Measurements from ENCODE around the gene ITGA2B. TPM values are rescaled to one million over a fixed set of nuclear protein-coding genes. Genes with fewer than 3 reads are reported as not detected.
"Not testable (repeated sequence)": the region's sequence is repeated elsewhere in the genome, so short reads cannot be mapped to it uniquely, and the experiment has no call there.

ITGA2B gene
- total and polyA plus RNA-seq, 2 donors (not counting 1 experiment from before 2014, with no cell fraction given): 0.10 to 0.66 TPM

DNA sequence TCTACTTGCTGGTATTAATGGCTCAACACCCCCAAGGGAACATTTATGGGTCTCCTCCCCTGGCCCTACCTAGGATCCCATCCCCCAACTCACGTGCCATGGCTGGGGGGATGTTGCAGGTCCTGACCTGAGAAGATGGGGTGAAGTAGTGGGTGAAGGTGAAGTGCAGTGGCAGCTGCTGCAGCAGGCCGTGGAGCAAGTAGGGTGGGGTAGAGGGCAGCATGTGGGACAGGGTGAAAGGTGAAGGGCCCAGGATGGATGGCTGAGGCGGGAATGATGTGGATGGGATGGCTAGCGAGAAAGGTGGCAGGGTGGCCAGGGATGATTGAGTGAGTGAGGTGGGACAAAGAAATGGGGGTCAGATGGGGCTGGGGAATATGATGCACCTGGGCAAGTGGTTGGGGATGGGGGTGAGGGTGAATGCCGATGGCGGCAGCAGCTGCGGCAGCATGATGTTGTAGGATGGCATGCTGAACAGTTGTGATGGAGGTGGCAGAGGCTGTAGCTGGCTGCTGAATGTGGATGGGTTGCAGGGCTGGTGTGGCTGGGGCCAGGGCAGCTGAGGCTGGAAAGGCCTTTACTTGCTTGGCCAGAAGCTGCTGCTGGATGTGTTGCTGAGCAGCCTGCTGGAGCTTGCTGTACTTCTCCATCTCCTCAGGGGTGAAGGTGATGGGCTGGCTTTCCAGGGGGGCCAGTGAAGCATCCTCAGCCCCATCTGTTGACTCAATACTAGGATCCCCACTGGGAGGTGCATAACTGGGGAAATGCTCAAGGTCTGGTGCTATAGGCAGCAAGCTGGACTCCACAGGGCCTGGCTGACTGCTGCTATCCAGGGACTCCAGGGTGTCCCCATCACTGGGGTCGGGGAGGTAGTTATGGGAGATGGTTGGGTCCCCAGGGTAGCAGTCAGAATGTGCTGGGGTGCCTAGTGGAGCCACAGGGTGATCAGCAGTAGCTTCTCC is 8.3 kb upstream of the ITGA2B start:
- no peak for DNase-seq (ENCODE audit: low read depth in 2 of 2)
- Histone ChIP-seq H3K27ac (ENCODE audit: insufficient read depth, low read length) (no peak overlapping the region), H3K79me2 (ENCODE audit: control insufficient read depth, insufficient read depth, low read length) (no peaks in the 10 kb centered on the region), H3K4me3 (replicated peaks in 1 of 4; ENCODE audit: control extremely low read depth in 1 of 4, insufficient read depth in 1 of 4, low read depth in 3 of 4, low read length in 4 of 4) (no peak overlapping the region), H3K4me2 (ENCODE audit: extremely low read depth, insufficient read depth, low read length) (no peak overlapping the region), H3K9me3 (ENCODE audit: control insufficient read depth, insufficient read depth, low read depth, low read length) (no peaks in the 10 kb centered on the region), H2AFZ (ENCODE audit: low read length) (no peak overlapping the region), H3K4me1 (ENCODE audit: control insufficient read depth, extremely low read depth, insufficient read depth, low read length) (no peaks in the 10 kb centered on the region), H3K36me3 (ENCODE audit: control insufficient read depth, insufficient read depth, low read length) (peaks cover 19% of the 10 kb centered on the region), H4K20me1 (ENCODE audit: control insufficient read depth, extremely low read depth, insufficient read depth, low read length) (no peaks in the 10 kb centered on the region), H3K27me3 (ENCODE audit: control insufficient read depth, insufficient read depth, low read length) (no peaks in the 10 kb centered on the region), H3K9ac (ENCODE audit: insufficient read depth, low read length) (no peak overlapping the region)
- TF ChIP-seq EZH2 (IDR thresholded peaks at IDR 0.05; ENCODE audit: low read length, missing control alignments): no peak

DNA sequence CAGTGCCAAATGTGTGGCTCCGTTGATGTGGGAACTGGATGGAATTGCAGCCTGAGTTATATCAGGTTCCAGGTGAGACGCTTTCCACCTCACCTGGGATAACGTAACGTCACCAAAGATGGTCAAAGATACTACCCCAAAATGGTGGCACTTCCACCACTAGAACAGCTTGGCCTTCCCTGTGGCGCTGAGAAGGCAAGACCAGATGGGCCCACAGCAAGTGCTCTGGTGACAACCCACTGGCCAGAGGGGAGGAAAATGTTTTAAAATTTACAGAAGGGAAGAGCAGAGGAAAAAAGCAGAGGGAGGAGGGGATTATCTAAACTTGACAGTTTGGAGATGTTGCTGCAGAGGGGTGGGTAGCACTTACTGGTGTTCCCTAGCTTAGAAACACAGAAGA is 7.5 kb upstream of the ITGA2B start:
- H3K9me3 ChIP-seq (ENCODE audit: control insufficient read depth, insufficient read depth, low read depth, low read length): no peaks in the 10 kb centered on the region
- H3K4me3 ChIP-seq (replicated peaks in 1 of 4; ENCODE audit: control extremely low read depth in 1 of 4, insufficient read depth in 1 of 4, low read depth in 3 of 4, low read length in 4 of 4): no peak overlapping the region
- no peak overlapping the region for H3K9ac ChIP-seq (ENCODE audit: insufficient read depth, low read length)
- TF ChIP-seq, protein P1, sequence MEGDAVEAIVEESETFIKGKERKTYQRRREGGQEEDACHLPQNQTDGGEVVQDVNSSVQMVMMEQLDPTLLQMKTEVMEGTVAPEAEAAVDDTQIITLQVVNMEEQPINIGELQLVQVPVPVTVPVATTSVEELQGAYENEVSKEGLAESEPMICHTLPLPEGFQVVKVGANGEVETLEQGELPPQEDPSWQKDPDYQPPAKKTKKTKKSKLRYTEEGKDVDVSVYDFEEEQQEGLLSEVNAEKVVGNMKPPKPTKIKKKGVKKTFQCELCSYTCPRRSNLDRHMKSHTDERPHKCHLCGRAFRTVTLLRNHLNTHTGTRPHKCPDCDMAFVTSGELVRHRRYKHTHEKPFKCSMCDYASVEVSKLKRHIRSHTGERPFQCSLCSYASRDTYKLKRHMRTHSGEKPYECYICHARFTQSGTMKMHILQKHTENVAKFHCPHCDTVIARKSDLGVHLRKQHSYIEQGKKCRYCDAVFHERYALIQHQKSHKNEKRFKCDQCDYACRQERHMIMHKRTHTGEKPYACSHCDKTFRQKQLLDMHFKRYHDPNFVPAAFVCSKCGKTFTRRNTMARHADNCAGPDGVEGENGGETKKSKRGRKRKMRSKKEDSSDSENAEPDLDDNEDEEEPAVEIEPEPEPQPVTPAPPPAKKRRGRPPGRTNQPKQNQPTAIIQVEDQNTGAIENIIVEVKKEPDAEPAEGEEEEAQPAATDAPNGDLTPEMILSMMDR (conservative IDR thresholded peaks at IDR 0.05 in 1 of 2, IDR thresholded peaks at IDR 0.05 in 1 of 2; ENCODE audit: low read depth in 1 of 2, low read length in 2 of 2): no peak
- TF ChIP-seq EZH2 (IDR thresholded peaks at IDR 0.05; ENCODE audit: low read length, missing control alignments): no peak
- no peaks in the 10 kb centered on the region for H3K4me1 ChIP-seq (ENCODE audit: control insufficient read depth, extremely low read depth, insufficient read depth, low read length)
- no peak overlapping the region for H2AFZ ChIP-seq (ENCODE audit: low read length)
- H3K27me3 ChIP-seq (ENCODE audit: control insufficient read depth, insufficient read depth, low read length): no peaks in the 10 kb centered on the region
- no peaks in the 10 kb centered on the region for H3K79me2 ChIP-seq (ENCODE audit: control insufficient read depth, insufficient read depth, low read length)
- H3K36me3 ChIP-seq (ENCODE audit: control insufficient read depth, insufficient read depth, low read length): peaks cover 19% of the 10 kb centered on the region
- no peak overlapping the region for H3K4me2 ChIP-seq (ENCODE audit: extremely low read depth, insufficient read depth, low read length)
- no peaks in the 10 kb centered on the region for H4K20me1 ChIP-seq (ENCODE audit: control insufficient read depth, extremely low read depth, insufficient read depth, low read length)
- no peak for DNase-seq (ENCODE audit: low read depth in 2 of 2)
- H3K27ac ChIP-seq (ENCODE audit: insufficient read depth, low read length): no peak overlapping the region

DNA sequence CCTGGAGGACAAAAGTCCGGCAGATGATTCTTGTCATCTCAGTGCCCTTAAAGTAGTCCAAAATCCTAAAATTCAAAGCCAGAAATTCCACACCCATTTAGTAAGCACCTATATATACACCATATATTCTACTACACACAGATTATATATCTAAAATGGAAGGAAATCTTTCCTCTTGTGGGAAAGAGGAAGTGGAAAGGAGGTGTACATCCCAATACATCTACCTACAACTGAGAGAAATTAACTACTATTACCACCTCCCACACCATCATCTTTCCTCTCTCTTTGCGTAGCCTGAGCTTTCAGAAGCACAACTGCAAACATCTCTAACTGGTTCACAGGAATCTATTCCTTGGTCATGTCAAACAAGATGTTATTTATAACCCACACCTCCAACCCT is 5.4 kb upstream of the ITGA2B start:
- Histone ChIP-seq H3K79me2 (ENCODE audit: control insufficient read depth, insufficient read depth, low read length) (no peaks in the 10 kb centered on the region), H2AFZ (ENCODE audit: low read length) (no peak overlapping the region)

DNA sequence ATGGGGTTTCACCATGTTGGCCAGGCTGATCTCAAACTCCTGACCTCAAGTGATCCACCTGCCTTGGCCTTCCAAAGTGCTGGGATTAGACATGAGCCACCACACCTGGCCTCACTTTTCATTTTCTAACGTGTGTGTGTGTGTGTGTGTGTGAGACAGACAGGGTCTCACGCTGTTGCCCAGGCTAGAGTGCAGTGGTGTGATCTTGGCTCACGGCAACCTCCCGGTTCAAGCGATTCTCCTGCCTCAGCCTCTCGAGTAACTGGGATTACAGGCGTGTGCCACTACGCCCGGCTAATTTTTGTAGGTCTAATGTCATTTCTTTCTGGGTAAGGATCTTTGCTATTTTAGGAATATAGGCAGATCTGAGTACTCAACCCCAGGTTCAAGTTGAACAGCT is 4.7 kb upstream of the ITGA2B start:
- not testable (repeated sequence) for H3K79me2 ChIP-seq (ENCODE audit: control insufficient read depth, insufficient read depth, low read length); H3K9ac ChIP-seq (ENCODE audit: insufficient read depth, low read length); H3K4me1 ChIP-seq (ENCODE audit: control insufficient read depth, extremely low read depth, insufficient read depth, low read length); DNase-seq (ENCODE audit: low read depth in 2 of 2); H2AFZ ChIP-seq (ENCODE audit: low read length); H3K36me3 ChIP-seq (ENCODE audit: control insufficient read depth, insufficient read depth, low read length); H3K27me3 ChIP-seq (ENCODE audit: control insufficient read depth, insufficient read depth, low read length); H4K20me1 ChIP-seq (ENCODE audit: control insufficient read depth, extremely low read depth, insufficient read depth, low read length); H3K9me3 ChIP-seq (ENCODE audit: control insufficient read depth, insufficient read depth, low read depth, low read length); H3K27ac ChIP-seq (ENCODE audit: insufficient read depth, low read length); H3K4me2 ChIP-seq (ENCODE audit: extremely low read depth, insufficient read depth, low read length); H3K4me3 ChIP-seq (replicated peaks in 1 of 4; ENCODE audit: control extremely low read depth in 1 of 4, insufficient read depth in 1 of 4, low read depth in 3 of 4, low read length in 4 of 4)

More for the DNA sequence above, 5.4 kb upstream of the ITGA2B start:
- Histone ChIP-seq H3K4me1 (ENCODE audit: control insufficient read depth, extremely low read depth, insufficient read depth, low read length) (no peaks in the 10 kb centered on the region), H3K4me3 (replicated peaks in 1 of 4; ENCODE audit: control extremely low read depth in 1 of 4, insufficient read depth in 1 of 4, low read depth in 3 of 4, low read length in 4 of 4) (no peak overlapping the region), H3K27ac (ENCODE audit: insufficient read depth, low read length) (no peak overlapping the region), H4K20me1 (ENCODE audit: control insufficient read depth, extremely low read depth, insufficient read depth, low read length) (no peaks in the 10 kb centered on the region), H3K27me3 (ENCODE audit: control insufficient read depth, insufficient read depth, low read length) (no peaks in the 10 kb centered on the region), H3K36me3 (ENCODE audit: control insufficient read depth, insufficient read depth, low read length) (peaks cover 11% of the 10 kb centered on the region), H3K9me3 (ENCODE audit: control insufficient read depth, insufficient read depth, low read depth, low read length) (no peaks in the 10 kb centered on the region), H3K4me2 (ENCODE audit: extremely low read depth, insufficient read depth, low read length) (no peak overlapping the region), H3K9ac (ENCODE audit: insufficient read depth, low read length) (no peak overlapping the region)
- no peak for TF ChIP-seq EZH2 (IDR thresholded peaks at IDR 0.05; ENCODE audit: low read length, missing control alignments)
- TF ChIP-seq, protein P1 (conservative IDR thresholded peaks at IDR 0.05 in 1 of 2, IDR thresholded peaks at IDR 0.05 in 1 of 2; ENCODE audit: low read depth in 1 of 2, low read length in 2 of 2): no peak
- no peak for DNase-seq (ENCODE audit: low read depth in 2 of 2)
